ENCODE measurements around the gene LMLN.

DNA sequence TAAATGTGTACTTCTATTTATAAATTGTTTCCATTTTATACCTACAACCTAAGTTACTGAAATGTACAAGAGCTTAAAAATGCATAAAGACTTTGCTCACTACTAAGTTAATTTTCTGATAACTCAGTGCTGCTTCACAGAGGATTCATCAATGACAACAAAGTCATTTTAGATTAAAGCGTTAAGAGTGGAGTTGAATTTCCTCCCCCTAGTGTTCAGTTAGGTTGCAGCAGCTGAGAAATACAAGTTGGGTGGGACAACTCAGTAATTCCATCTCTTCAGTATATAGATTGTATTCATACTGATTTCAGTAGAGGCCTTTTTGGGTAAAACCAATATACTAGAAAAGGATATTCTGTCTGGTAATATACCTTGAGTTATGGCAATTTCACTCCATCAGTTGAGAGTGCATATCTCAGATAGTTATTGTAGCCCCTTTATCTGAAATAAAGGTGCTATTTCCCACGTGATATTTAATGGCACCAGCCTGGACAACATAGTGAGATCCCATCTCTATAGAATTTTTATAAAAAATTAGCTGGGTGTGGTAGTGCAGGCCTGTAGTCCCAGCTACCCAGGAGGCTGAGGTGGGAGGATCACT lies 17.0 kb upstream of the LMLN start:
- TF ChIP-seq, protein P1, sequence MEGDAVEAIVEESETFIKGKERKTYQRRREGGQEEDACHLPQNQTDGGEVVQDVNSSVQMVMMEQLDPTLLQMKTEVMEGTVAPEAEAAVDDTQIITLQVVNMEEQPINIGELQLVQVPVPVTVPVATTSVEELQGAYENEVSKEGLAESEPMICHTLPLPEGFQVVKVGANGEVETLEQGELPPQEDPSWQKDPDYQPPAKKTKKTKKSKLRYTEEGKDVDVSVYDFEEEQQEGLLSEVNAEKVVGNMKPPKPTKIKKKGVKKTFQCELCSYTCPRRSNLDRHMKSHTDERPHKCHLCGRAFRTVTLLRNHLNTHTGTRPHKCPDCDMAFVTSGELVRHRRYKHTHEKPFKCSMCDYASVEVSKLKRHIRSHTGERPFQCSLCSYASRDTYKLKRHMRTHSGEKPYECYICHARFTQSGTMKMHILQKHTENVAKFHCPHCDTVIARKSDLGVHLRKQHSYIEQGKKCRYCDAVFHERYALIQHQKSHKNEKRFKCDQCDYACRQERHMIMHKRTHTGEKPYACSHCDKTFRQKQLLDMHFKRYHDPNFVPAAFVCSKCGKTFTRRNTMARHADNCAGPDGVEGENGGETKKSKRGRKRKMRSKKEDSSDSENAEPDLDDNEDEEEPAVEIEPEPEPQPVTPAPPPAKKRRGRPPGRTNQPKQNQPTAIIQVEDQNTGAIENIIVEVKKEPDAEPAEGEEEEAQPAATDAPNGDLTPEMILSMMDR (IDR thresholded peaks at IDR 0.05): peak; percentile 41 to 78 (median 58)
- TF ChIP-seq POLR2A (IDR thresholded peaks at IDR 0.05): no peak

Data from body of pancreas (tissue), 4 donors.